K562 (cell line): ENCODE results near the gene ZNF358. TPM values are rescaled to one million over a fixed set of nuclear protein-coding genes. Genes with fewer than 3 reads are reported as not detected.

Source experiments
- LARP7 ChIP-seq: fragments of 450-650 bp; IDR thresholded peaks from 2 replicates; pipeline ENCODE4 v1.6.1; 2016
- PHB2 ChIP-seq: fragments of 450-650 bp; IDR thresholded peaks from 2 replicates; pipeline ENCODE4 v1.6.1; 2017; ENCODE audit warnings: low read depth
- RAD21 ChIP-seq, 2 experiments: fragments of 250-450 bp in 1 of 2; fragments of 450-650 bp in 1 of 2; sonication (Bioruptor Pico) in 1 of 2; formaldehyde crosslinking in 1 of 2; IDR thresholded peaks in 1 of 2; conservative IDR thresholded peaks in 1 of 2; 2 replicates each; pipeline versions ENCODE4 v1.4.0 to v1.8.0; 2020 to 2022; ENCODE audit warnings: mild to moderate bottlenecking in 2 of 2, moderate library complexity in 1 of 2
- ZC3H11A ChIP-seq: IDR thresholded peaks from 2 replicates; pipeline ENCODE4 v1.6.1; 2012; ENCODE audit warnings: low read depth, low read length, improper control_type of control experiment
- ZNF212 ChIP-seq: fragments of 450-650 bp; formaldehyde crosslinking; IDR thresholded peaks from 2 replicates; pipeline ENCODE4 v1.4.0; 2020; ENCODE audit warnings: mild to moderate bottlenecking
- polyA plus RNA-seq, 8 experiments: library from polyadenylated mRNA; depleted of rRNA in 4 of 8; stranded (reverse) in 5 of 8; unstranded in 3 of 8; fragments of >200 nt; fragmentation: Nextera tagmentation in 2 of 8; fragmentation: Illumina TruSeq in 1 of 8; extraction: Ambion mirVana in 2 of 8; extraction: Trizol in 1 of 8; gene quantifications; 2 replicates each; pipeline versions ENCODE4 v1.2.1 to v1.2.3, GENCODE V29; 2011 to 2014; ENCODE audit warnings: inconsistent platforms in 1 of 8, missing spikeins in 1 of 8
- total RNA-seq, 7 experiments: library from RNA; depleted of rRNA in 6 of 7; stranded (reverse); fragments of >200 nt in 6 of 7; fragmentation: Illumina TruSeq in 2 of 7; extraction: Trizol in 2 of 7; gene quantifications; 2 replicates each; pipeline versions ENCODE4 v1.2.1 to v1.2.3, GENCODE V29; 2011 to 2021; ENCODE audit warnings: low replicate concordance in 1 of 7
- TF ChIP-seq, protein P1 (sequence below): fragments of 200-600 bp; sonication (generic); IDR thresholded peaks from one replicate; pipeline ENCODE4 v1.6.1; 2012; ENCODE audit warnings: mild to moderate bottlenecking, low read depth, low read length, inconsistent platforms
- TF ChIP-seq, protein P2 (sequence below): fragments of 450-650 bp; IDR thresholded peaks from 2 replicates; pipeline ENCODE4 v1.6.1; 2017; ENCODE audit warnings: mild to moderate bottlenecking, moderate library complexity
- TF ChIP-seq, protein P3 (sequence below): sonication (generic); formaldehyde crosslinking; IDR thresholded peaks from 2 replicates; pipeline ENCODE4 v1.8.0; 2023; ENCODE audit warnings: mild to moderate bottlenecking, missing genetic modification reagents

The ZNF358 gene
- total and polyA plus RNA-seq, 9 of the 15 experiments (the other 6 are each of a cell fraction or from before 2014, with no cell fraction given) = 0.04 to 17.2 (median 4.9) TPM

DNA sequence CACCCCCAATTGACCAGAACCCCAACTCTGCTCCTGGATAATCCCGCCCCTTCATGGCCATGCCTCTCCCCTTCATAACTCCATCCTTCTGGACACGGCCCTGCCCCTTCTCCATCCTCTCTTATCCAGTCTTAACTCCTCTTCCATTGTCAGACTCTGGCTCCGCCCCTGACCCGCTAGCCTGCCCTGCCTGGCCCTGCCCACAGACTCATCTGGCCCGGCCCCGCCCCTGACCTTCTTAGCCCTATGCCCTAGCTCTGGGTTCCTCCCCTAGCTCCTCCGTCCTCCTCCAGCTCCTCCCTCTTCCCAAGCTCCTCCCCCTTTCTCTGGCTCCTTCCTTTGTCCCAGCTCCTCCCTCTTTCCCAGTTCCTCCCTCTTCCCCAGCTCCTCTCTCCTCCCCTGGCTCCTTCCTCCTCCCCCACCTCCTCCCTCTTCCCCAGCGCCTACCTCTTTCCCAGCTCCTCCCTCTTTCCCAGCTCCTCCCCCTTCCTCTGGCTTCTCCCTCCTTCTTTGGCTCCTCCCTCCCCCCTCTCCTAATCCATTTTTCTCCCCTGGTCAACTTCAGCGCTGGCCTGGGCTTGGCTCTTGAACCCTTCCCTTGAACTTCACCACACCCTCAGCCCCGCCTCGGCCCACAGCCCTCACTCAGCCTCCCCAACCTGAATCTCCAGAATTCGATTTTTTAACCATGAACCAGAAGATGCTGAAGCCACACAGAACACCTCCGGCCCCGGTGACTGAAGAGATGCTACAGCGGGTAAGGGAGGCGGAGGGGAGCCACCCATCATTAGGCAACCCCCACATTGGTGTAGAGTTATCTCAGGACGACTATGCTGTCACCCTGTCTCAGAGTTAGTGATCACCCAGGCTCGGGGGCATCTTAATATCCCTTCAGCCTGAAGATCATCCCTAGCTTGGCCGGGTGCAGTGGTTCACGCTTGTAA lies 9.2 kb upstream of the ZNF358 start (continued):
- TF ChIP-seq, protein P1, sequence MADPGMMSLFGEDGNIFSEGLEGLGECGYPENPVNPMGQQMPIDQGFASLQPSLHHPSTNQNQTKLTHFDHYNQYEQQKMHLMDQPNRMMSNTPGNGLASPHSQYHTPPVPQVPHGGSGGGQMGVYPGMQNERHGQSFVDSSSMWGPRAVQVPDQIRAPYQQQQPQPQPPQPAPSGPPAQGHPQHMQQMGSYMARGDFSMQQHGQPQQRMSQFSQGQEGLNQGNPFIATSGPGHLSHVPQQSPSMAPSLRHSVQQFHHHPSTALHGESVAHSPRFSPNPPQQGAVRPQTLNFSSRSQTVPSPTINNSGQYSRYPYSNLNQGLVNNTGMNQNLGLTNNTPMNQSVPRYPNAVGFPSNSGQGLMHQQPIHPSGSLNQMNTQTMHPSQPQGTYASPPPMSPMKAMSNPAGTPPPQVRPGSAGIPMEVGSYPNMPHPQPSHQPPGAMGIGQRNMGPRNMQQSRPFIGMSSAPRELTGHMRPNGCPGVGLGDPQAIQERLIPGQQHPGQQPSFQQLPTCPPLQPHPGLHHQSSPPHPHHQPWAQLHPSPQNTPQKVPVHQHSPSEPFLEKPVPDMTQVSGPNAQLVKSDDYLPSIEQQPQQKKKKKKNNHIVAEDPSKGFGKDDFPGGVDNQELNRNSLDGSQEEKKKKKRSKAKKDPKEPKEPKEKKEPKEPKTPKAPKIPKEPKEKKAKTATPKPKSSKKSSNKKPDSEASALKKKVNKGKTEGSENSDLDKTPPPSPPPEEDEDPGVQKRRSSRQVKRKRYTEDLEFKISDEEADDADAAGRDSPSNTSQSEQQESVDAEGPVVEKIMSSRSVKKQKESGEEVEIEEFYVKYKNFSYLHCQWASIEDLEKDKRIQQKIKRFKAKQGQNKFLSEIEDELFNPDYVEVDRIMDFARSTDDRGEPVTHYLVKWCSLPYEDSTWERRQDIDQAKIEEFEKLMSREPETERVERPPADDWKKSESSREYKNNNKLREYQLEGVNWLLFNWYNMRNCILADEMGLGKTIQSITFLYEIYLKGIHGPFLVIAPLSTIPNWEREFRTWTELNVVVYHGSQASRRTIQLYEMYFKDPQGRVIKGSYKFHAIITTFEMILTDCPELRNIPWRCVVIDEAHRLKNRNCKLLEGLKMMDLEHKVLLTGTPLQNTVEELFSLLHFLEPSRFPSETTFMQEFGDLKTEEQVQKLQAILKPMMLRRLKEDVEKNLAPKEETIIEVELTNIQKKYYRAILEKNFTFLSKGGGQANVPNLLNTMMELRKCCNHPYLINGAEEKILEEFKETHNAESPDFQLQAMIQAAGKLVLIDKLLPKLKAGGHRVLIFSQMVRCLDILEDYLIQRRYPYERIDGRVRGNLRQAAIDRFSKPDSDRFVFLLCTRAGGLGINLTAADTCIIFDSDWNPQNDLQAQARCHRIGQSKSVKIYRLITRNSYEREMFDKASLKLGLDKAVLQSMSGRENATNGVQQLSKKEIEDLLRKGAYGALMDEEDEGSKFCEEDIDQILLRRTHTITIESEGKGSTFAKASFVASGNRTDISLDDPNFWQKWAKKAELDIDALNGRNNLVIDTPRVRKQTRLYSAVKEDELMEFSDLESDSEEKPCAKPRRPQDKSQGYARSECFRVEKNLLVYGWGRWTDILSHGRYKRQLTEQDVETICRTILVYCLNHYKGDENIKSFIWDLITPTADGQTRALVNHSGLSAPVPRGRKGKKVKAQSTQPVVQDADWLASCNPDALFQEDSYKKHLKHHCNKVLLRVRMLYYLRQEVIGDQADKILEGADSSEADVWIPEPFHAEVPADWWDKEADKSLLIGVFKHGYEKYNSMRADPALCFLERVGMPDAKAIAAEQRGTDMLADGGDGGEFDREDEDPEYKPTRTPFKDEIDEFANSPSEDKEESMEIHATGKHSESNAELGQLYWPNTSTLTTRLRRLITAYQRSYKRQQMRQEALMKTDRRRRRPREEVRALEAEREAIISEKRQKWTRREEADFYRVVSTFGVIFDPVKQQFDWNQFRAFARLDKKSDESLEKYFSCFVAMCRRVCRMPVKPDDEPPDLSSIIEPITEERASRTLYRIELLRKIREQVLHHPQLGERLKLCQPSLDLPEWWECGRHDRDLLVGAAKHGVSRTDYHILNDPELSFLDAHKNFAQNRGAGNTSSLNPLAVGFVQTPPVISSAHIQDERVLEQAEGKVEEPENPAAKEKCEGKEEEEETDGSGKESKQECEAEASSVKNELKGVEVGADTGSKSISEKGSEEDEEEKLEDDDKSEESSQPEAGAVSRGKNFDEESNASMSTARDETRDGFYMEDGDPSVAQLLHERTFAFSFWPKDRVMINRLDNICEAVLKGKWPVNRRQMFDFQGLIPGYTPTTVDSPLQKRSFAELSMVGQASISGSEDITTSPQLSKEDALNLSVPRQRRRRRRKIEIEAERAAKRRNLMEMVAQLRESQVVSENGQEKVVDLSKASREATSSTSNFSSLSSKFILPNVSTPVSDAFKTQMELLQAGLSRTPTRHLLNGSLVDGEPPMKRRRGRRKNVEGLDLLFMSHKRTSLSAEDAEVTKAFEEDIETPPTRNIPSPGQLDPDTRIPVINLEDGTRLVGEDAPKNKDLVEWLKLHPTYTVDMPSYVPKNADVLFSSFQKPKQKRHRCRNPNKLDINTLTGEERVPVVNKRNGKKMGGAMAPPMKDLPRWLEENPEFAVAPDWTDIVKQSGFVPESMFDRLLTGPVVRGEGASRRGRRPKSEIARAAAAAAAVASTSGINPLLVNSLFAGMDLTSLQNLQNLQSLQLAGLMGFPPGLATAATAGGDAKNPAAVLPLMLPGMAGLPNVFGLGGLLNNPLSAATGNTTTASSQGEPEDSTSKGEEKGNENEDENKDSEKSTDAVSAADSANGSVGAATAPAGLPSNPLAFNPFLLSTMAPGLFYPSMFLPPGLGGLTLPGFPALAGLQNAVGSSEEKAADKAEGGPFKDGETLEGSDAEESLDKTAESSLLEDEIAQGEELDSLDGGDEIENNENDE = no peak
- TF ChIP-seq PHB2 (peak; percentile 59), LARP7 (peak; percentile 97), RAD21 (CRISPR knock-in tag; conservative IDR thresholded peaks at IDR 0.05 in 1 of 2, IDR thresholded peaks at IDR 0.05 in 1 of 2) (no peak), ZC3H11A (no peak), ZNF212 (CRISPR knock-in tag) (no peak)
- TF ChIP-seq, protein P2, sequence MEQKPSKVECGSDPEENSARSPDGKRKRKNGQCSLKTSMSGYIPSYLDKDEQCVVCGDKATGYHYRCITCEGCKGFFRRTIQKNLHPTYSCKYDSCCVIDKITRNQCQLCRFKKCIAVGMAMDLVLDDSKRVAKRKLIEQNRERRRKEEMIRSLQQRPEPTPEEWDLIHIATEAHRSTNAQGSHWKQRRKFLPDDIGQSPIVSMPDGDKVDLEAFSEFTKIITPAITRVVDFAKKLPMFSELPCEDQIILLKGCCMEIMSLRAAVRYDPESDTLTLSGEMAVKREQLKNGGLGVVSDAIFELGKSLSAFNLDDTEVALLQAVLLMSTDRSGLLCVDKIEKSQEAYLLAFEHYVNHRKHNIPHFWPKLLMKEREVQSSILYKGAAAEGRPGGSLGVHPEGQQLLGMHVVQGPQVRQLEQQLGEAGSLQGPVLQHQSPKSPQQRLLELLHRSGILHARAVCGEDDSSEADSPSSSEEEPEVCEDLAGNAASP = no peak
- TF ChIP-seq, protein P3, sequence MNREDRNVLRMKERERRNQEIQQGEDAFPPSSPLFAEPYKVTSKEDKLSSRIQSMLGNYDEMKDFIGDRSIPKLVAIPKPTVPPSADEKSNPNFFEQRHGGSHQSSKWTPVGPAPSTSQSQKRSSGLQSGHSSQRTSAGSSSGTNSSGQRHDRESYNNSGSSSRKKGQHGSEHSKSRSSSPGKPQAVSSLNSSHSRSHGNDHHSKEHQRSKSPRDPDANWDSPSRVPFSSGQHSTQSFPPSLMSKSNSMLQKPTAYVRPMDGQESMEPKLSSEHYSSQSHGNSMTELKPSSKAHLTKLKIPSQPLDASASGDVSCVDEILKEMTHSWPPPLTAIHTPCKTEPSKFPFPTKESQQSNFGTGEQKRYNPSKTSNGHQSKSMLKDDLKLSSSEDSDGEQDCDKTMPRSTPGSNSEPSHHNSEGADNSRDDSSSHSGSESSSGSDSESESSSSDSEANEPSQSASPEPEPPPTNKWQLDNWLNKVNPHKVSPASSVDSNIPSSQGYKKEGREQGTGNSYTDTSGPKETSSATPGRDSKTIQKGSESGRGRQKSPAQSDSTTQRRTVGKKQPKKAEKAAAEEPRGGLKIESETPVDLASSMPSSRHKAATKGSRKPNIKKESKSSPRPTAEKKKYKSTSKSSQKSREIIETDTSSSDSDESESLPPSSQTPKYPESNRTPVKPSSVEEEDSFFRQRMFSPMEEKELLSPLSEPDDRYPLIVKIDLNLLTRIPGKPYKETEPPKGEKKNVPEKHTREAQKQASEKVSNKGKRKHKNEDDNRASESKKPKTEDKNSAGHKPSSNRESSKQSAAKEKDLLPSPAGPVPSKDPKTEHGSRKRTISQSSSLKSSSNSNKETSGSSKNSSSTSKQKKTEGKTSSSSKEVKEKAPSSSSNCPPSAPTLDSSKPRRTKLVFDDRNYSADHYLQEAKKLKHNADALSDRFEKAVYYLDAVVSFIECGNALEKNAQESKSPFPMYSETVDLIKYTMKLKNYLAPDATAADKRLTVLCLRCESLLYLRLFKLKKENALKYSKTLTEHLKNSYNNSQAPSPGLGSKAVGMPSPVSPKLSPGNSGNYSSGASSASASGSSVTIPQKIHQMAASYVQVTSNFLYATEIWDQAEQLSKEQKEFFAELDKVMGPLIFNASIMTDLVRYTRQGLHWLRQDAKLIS = no peak
